K562 (cell line): ENCODE results near the gene ITPR1.

ENCODE experiments used
- ARID4B ChIP-seq: sonication (generic); formaldehyde crosslinking; IDR thresholded peaks from 2 replicates; pipeline ENCODE4 v1.8.0; 2022; ENCODE audit warnings: mild to moderate bottlenecking, missing genetic modification reagents
- CSDE1 ChIP-seq, 2 experiments: fragments of 450-650 bp; IDR thresholded peaks; 2 replicates each; pipeline ENCODE4 v1.6.1; 2016; ENCODE audit warnings: mild to moderate bottlenecking in 1 of 2
- CTCF ChIP-seq, 3 experiments: IDR thresholded peaks in 2 of 3; conservative IDR thresholded peaks in 1 of 3; 2 replicates each; pipeline ENCODE4 v1.5.1; 2011 to 2012; ENCODE audit warnings: low read length in 3 of 3, mild to moderate bottlenecking in 3 of 3, control low read depth in 2 of 3, improper control_type of control experiment in 1 of 3, inconsistent platforms in 1 of 3, low read depth in 1 of 3, mixed read lengths in 1 of 3, moderate library complexity in 1 of 3; ENCODE audit not compliant: insufficient read depth in 2 of 3
- GTF2B ChIP-seq: IDR thresholded peaks from 2 replicates; pipeline ENCODE4 v1.6.1; 2011; ENCODE audit not compliant: insufficient read length; ENCODE audit errors: extremely low read depth
- HIVEP1 ChIP-seq: fragments of 250-450 bp; sonication (Bioruptor Pico); IDR thresholded peaks from 2 replicates; pipeline ENCODE4 v1.4.0; 2020; ENCODE audit warnings: mild to moderate bottlenecking
- KAT2B ChIP-seq: IDR thresholded peaks from one replicate; pipeline ENCODE4 v1.6.1; 2012; ENCODE audit warnings: low read depth, mild to moderate bottlenecking, control low read depth, inconsistent platforms, low read length, moderate library complexity
- ZBTB43 ChIP-seq: sonication (generic); formaldehyde crosslinking; IDR thresholded peaks from 2 replicates; pipeline ENCODE4 v1.8.0; 2023; ENCODE audit warnings: mild to moderate bottlenecking, missing genetic modification reagents
- ZFP36 ChIP-seq: fragments of 150-350 bp; IDR thresholded peaks from 2 replicates; pipeline ENCODE4 v1.6.1; 2018; ENCODE audit warnings: low read length, low read depth; ENCODE audit not compliant: partially characterized antibody

GRCh38 chr3:4820296-4821121, 327.4 kb downstream of the ITPR1 start:
- TF ChIP-seq GTF2B (no peak), CSDE1 (IDR thresholded peaks at IDR 0.05) (no peak), KAT2B (no peak), CTCF (IDR thresholded peaks at IDR 0.05 in 2 of 3, conservative IDR thresholded peaks at IDR 0.05 in 1 of 3; ENCODE audit: insufficient read depth in 2 of 3, low read depth in 1 of 3, low read length in 3 of 3) (no peak), HIVEP1 (CRISPR knock-in tag) (no peak), ZBTB43 (CRISPR knock-in tag) (no peak), ARID4B (CRISPR knock-in tag) (no peak), ZFP36 (no peak)
